ENCODE measurements around the gene HM13. TPM values are rescaled to one million over a fixed set of nuclear protein-coding genes. Genes with fewer than 3 reads are reported as not detected.
A peak's percentile ranks its signal among the peaks of the same experiment; 100 is the strongest.

Gene HM13
- total and polyA plus RNA-seq, 9 of the 15 experiments (the other 6 are each of a cell fraction or from before 2014, with no cell fraction given), result 7.7 to 136 (median 74.5) TPM

GRCh38 chr20:31587545-31588389, 73.5 kb downstream of the HM13 start (continued):
- TF ChIP-seq PATZ1 (CRISPR knock-in tag; IDR thresholded peaks at IDR 0.05; ENCODE audit: borderline replicate concordance) (no peak), CXXC5 (CRISPR knock-in tag; IDR thresholded peaks at IDR 0.05) (0 out of 2 replicates have a peak, but pooled peaks have one; percentile 35), HINFP (tag; conservative IDR thresholded peaks at IDR 0.05; ENCODE audit: low read depth) (no peak), ZNF12 (CRISPR knock-in tag; IDR thresholded peaks at IDR 0.05) (no peak), ZNF592 (IDR thresholded peaks at IDR 0.05) (0 out of 2 replicates have a peak, but pooled peaks have one; percentile 55), VEZF1 (CRISPR knock-in tag; IDR thresholded peaks at IDR 0.05) (peak; percentile 54), KAT7 (CRISPR knock-in tag; IDR thresholded peaks at IDR 0.05; ENCODE audit: borderline replicate concordance) (no peak), C11orf30 (IDR thresholded peaks at IDR 0.05; ENCODE audit: low read depth) (no peak), KDM4B (IDR thresholded peaks at IDR 0.05; ENCODE audit: borderline replicate concordance in 2 of 2, low read depth in 1 of 2) (no peak), ERF (CRISPR knock-in tag; IDR thresholded peaks at IDR 0.05) (no peak), E4F1 (CRISPR knock-in tag; IDR thresholded peaks at IDR 0.05; ENCODE audit: borderline replicate concordance) (no peak), RBFOX2 (IDR thresholded peaks at IDR 0.05; ENCODE audit: low read depth, low read length) (0 out of 2 replicates have a peak, but pooled peaks have one; percentile 22), ZNF316 (IDR thresholded peaks at IDR 0.05) (0 out of 2 replicates have a peak, but pooled peaks have one; percentile 13), ARNT (IDR thresholded peaks at IDR 0.05) (no peak)
